Lower leg skin (tissue), 4 donors: ENCODE data around the gene TBC1D22A. TPM values are rescaled to one million over a fixed set of nuclear protein-coding genes. Genes with fewer than 3 reads are reported as not detected.

Experiments used
- DNase-seq, 2 donors: peaks; one replicate each; pipeline ENCODE4 v3.0.0-alpha.2; 2019; ENCODE audit warnings: low spot score in 2 of 2
- H3K4me3 ChIP-seq: fragments of 200-600 bp; sonication (generic); 2 replicates; pipeline ENCODE4 v1.5.1; 2017; ENCODE audit warnings: mild to moderate bottlenecking, low read depth; ENCODE audit not compliant: poor library complexity, severe bottlenecking
- POLR2A ChIP-seq, 2 donors: fragments of 450-650 bp; IDR thresholded peaks; one replicate each; pipeline ENCODE4 v1.6.1; 2016 to 2017; ENCODE audit warnings: antibody characterized with exemption in 2 of 2, mild to moderate bottlenecking in 1 of 2, moderate library complexity in 1 of 2
- WGBS, 2 donors: methylation state at CpG; one replicate each; pipeline ENCODE4 v1.1.5; 2018; 5-methylcytosine and 5-hydroxymethylcytosine counted together
- intact Hi-C: fragments of 100-400 bp; cut with DNase I; formaldehyde crosslinking; loops from one replicate; pipeline ENCODE4 v1.15.0; 2023; ENCODE audit warnings: low total_unique reads
- total RNA-seq, 4 donors: library from RNA; depleted of rRNA; stranded (reverse); fragments of >200 nt; gene quantifications; one replicate each; pipeline ENCODE4 v1.1.0, GENCODE V29; 2016
- TF ChIP-seq, protein P1 (sequence below), 3 donors: fragments of 450-650 bp; IDR thresholded peaks; one replicate each; pipeline ENCODE4 v1.5.1; 2016; ENCODE audit warnings: antibody characterized with exemption in 3 of 3, mild to moderate bottlenecking in 3 of 3, moderate library complexity in 2 of 3

TBC1D22A gene
- total RNA-seq, 4 donors from 2014 or later = 21.8 to 32.3 (median 31.6) TPM

DNA sequence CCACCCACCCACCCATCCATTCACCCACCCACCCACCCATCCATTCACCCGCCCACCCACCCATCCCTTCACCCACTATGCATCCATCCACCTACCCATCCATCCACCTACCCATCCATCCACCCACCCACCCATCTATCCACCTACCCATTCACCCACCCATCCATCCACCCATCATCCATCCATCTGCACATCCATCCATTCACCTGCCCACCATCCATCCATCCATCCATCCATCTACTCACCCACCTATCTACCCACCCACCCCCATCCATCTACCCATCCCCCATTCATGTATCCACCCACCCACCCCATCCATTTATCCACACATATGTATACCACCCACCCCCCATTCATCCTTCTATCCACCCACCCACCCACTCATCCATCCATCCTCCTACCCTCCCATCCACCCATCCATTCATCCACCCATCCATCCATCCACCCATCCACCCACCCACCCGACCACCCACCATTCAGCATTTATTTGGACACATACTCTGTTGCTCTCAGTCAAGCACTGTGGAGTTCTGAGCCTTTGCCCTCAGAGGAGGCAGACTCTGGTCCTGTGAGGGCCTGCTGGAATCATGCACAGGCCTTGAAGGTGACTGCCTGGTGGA is 380.1 kb downstream of the TBC1D22A start:
- TF ChIP-seq POLR2A (IDR thresholded peaks at IDR 0.05) = no peak
- TF ChIP-seq, protein P1, sequence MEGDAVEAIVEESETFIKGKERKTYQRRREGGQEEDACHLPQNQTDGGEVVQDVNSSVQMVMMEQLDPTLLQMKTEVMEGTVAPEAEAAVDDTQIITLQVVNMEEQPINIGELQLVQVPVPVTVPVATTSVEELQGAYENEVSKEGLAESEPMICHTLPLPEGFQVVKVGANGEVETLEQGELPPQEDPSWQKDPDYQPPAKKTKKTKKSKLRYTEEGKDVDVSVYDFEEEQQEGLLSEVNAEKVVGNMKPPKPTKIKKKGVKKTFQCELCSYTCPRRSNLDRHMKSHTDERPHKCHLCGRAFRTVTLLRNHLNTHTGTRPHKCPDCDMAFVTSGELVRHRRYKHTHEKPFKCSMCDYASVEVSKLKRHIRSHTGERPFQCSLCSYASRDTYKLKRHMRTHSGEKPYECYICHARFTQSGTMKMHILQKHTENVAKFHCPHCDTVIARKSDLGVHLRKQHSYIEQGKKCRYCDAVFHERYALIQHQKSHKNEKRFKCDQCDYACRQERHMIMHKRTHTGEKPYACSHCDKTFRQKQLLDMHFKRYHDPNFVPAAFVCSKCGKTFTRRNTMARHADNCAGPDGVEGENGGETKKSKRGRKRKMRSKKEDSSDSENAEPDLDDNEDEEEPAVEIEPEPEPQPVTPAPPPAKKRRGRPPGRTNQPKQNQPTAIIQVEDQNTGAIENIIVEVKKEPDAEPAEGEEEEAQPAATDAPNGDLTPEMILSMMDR (IDR thresholded peaks at IDR 0.05) = no peak
- H3K4me3 ChIP-seq = no peak overlapping the region
- intact Hi-C loops = no loop called here
- WGBS, 2 donors = 100% methylated on average over 1 to 2 of the region's 2 CpGs
- no peak for DNase-seq

DNA sequence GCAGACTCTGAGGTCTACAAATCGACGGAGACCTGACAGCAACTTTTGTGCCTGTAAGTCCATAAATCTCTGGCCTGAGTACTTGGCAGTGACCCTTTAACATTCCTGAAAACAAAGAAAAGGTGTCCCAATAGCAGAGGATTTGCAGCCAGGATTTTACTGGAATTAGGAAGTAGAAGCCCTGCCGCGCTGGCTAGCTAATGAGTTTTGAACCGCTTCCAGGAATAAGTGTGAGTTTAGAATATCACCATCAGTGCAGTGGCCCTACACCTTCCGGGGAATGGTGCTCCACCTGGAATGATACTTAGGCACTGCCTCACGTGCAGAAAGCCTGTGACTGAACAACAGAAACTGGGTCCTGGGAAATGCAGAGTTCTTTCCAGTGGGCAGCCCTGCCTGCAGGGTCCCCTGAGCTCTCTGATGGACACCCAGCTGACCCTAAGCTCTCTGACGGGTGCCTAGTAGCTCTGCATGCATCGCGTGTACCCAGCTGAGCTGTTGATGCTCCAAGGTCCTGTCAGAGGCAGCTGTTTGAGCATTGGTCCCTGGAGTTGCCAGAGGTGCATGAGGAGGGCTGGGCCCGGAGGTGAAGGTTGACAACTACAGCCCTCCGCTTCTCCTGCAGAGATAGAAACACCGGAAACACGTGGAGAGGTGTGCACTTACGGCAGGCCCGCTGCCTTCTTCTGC is 380.9 kb downstream of the TBC1D22A start:
- TF ChIP-seq POLR2A (IDR thresholded peaks at IDR 0.05) = no peak
- TF ChIP-seq, protein P1 (IDR thresholded peaks at IDR 0.05) = no peak
- intact Hi-C loops = no loop called here
- DNase-seq = no peak
- H3K4me3 ChIP-seq = no peak overlapping the region
- WGBS, 2 donors = 57 to 67% methylated on average over 13 to 15 of the region's 16 CpGs

DNA sequence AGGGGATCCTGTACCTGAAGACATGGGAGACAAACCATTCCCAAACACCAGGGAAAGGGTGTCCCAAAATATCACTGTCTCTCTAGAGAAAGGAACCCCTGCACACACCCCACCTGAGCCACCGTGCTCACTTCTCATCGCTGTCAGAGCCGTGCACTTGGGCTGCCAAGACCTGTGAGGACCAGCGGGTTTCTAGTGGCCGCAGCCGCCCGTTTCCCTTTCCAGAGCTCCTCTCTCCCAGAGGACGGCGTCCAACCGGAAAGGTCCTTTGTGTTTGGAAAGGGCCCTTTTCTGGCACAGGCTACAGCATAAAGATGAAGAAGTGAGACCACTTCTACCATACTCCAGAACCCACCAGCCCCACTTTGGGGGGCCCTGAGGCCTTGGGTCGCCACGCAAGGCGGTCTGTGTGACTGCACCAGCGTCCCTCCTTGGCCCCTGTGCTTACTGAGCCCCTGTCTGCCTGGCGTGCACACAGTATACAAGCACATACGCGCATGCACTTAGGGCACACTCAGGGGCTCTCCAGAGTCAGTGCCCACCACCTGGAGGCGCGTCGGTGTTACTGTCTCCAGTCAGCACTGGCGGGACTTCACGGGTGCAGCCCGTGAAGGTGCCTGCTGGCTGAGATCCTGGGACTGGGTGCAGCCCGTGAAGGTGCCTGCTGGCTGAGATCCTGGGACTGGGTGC is 381.8 kb downstream of the TBC1D22A start:
- intact Hi-C loops = no loop called here
- WGBS, 2 donors = 77 to 80% methylated on average over 15 to 21 of the region's 24 CpGs
- H3K4me3 ChIP-seq = no peak overlapping the region
- TF ChIP-seq, protein P1 (IDR thresholded peaks at IDR 0.05) = no peak
- no peak for TF ChIP-seq POLR2A (IDR thresholded peaks at IDR 0.05)
- DNase-seq = no peak

DNA sequence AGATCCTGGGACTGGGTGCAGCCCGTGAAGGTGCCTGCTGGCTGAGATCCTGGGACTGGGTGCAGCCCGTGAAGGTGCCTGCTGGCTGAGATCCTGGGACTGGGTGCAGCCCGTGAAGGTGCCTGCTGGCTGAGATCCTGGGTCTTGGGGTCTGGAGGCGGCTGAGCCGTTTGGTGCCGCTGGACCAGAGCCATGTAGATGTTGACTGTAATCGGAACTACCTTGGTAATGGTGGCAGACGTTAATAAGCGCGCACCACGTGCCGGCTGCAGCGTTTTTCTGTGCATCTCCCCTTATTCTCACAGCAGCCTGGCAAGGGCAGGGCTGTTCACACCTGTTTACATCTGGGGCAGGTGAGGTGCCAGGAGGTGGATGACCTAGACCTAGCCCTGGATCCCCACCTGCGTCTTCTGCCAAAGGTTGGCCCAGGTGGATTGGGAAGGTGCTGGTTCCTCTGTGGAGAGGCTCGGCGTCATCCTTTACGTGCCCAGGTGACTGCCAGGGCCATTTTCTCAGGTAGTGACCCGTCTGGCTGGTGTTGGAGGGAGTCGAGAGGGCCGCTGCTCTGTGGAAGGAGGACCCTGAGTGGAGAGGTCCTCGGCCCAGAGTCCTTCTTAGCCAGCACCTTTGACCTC is 382.5 kb downstream of the TBC1D22A start:
- peak in 1 of 2 donors; percentile 61 for DNase-seq
- no peak overlapping the region for H3K4me3 ChIP-seq
- TF ChIP-seq POLR2A (IDR thresholded peaks at IDR 0.05) = no peak
- TF ChIP-seq, protein P1 (IDR thresholded peaks at IDR 0.05) = no peak
- intact Hi-C loops = no loop called here
- 51 to 57% methylated on average over 15 to 19 of the region's 21 CpGs for WGBS, 2 donors

DNA sequence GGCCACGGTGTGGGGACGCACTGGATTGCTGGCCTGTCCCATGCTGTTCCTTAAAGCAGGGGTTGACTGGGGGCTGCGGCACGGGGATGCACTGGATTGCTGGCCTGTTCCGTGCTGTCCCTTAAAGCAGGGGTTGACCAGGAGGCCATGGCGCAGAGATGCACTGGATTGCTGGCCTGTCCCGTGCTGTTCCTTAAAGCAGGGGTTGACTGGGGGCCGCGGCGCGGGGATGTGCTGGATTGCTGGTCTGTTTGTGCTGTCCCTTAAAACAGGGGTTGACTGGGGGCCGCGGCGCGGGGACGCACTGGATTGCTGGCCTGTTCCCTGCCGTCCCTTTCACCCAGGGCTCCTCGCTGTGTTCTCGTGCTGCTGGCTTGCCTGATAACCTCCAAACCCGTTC is 383.4 kb downstream of the TBC1D22A start:
- TF ChIP-seq, protein P1 (IDR thresholded peaks at IDR 0.05) = no peak
- no peak for TF ChIP-seq POLR2A (IDR thresholded peaks at IDR 0.05)
- intact Hi-C loops = no loop called here
- DNase-seq = no peak
- 92 to 93% methylated on average over 20 of the region's 20 CpGs for WGBS, 2 donors
- H3K4me3 ChIP-seq = no peak overlapping the region
